ENCODE results near the gene COPB2. TPM values are rescaled to one million over a fixed set of nuclear protein-coding genes. Genes with fewer than 3 reads are reported as not detected.

The COPB2 gene
- total and polyA plus RNA-seq, 2 of the 4 experiments (the other 2 are of a cell fraction), result 179 to 363 TPM

GRCh38 chr3:139421460-139421859 is 32.0 kb upstream of the COPB2 start:
- intact Hi-C loops (cut with micrococcal nuclease), result no loop called here
- Histone ChIP-seq H3K36me3 (ENCODE audit: control insufficient read depth, insufficient read depth, low read length) (no peaks in the 10 kb centered on the region), H4K20me1 (ENCODE audit: insufficient read depth, low read length) (no peaks in the 10 kb centered on the region), H3K56ac (ENCODE audit: extremely low read depth, insufficient read depth, low read length) (no peak overlapping the region), H3K4me2 (ENCODE audit: low read depth, low read length) (no peak overlapping the region), H3K14ac (replicated peaks; ENCODE audit: low read depth, low read length) (no peak overlapping the region), H2BK15ac (ENCODE audit: low read depth, low read length) (no peak overlapping the region), H3K27ac (ENCODE audit: insufficient read depth, low read length) (no peak overlapping the region), H4K91ac (ENCODE audit: insufficient read depth, low read depth, low read length) (no peak overlapping the region), H2BK5ac (ENCODE audit: low read depth, low read length, poor library complexity, severe bottlenecking) (no peak overlapping the region), H2AK5ac (ENCODE audit: low read depth, low read length) (no peak overlapping the region), H3K79me1 (ENCODE audit: low read depth in 1 of 2, low read length in 2 of 2) (no peaks in the 10 kb centered on the region), H3K4ac (ENCODE audit: low read depth, low read length) (no peak overlapping the region), H4K8ac (ENCODE audit: low read depth in 2 of 2, low read length in 2 of 2) (no peak overlapping the region), H3K9ac (ENCODE audit: low read depth, low read length) (no peak overlapping the region), H3K27me3 (ENCODE audit: control insufficient read depth, insufficient read depth, low read length) (no peaks in the 10 kb centered on the region), H3K18ac (ENCODE audit: low read depth, low read length) (no peak overlapping the region), H2BK120ac (ENCODE audit: low read depth, low read length) (no peak overlapping the region), H3K4me1 (ENCODE audit: control insufficient read depth, insufficient read depth, low read length) (no peaks in the 10 kb centered on the region), H2BK20ac (ENCODE audit: low read depth, low read length) (no peak overlapping the region), H2AK9ac (replicated peaks; ENCODE audit: low read depth, low read length, poor library complexity) (peak overlapping the region; percentile 72), H3K4me3 (ENCODE audit: insufficient read depth, low read depth, low read length) (no peak overlapping the region), H4K5ac (ENCODE audit: low read depth, low read length) (no peak overlapping the region), H3K23ac (ENCODE audit: low read depth, low read length) (no peak overlapping the region), H3K9me1 (ENCODE audit: insufficient read depth, low read length) (no peaks in the 10 kb centered on the region; the same call in 1 of the 2 replicates), H3K9me3 (ENCODE audit: control insufficient read depth, insufficient read depth, low read length) (no peaks in the 10 kb centered on the region), H2AFZ (replicated peaks; ENCODE audit: low read length, poor library complexity) (no peak overlapping the region)
- ATAC-seq (ENCODE audit: low read depth) (no peak), DNase-seq (no peak)
- CTCF ChIA-PET, result no interaction called here
- in situ Hi-C loops (cut with MboI; ENCODE audit: low sequenced_read_pairs), result no loop called here
- BruUV-seq (replicated peaks), result no TSS peak
- no CpG with 5 or more reads among the region's 1 CpG for WGBS, 2 experiments (ENCODE audit: extremely low coverage in 2 of 2, insufficient read length in 1 of 2)
- TF ChIP-seq RFX5 (IDR thresholded peaks at IDR 0.05; ENCODE audit: low read depth, low read length) (no peak), CEBPB (IDR thresholded peaks at IDR 0.05; ENCODE audit: low read depth, low read length) (no peak), BHLHE40 (IDR thresholded peaks at IDR 0.05; ENCODE audit: low read depth, low read length) (no peak), FOS (IDR thresholded peaks at IDR 0.05; ENCODE audit: low read depth, low read length) (no peak), SMC3 (IDR thresholded peaks at IDR 0.05; ENCODE audit: low read depth, low read length) (no peak), RAD21 (IDR thresholded peaks at IDR 0.05; ENCODE audit: low read length) (no peak), RCOR1 (IDR thresholded peaks at IDR 0.05; ENCODE audit: insufficient replicate concordance, low read length) (no peak), POLR2A (IDR thresholded peaks at IDR 0.05; ENCODE audit: low read depth, low read length) (no peak), MAFK (IDR thresholded peaks at IDR 0.05; ENCODE audit: low read depth, low read length) (no peak), MXI1 (IDR thresholded peaks at IDR 0.05; ENCODE audit: borderline replicate concordance, low read depth, low read length) (no peak), CHD1 (IDR thresholded peaks at IDR 0.05; ENCODE audit: low read depth, low read length) (no peak), NFE2L2 (IDR thresholded peaks at IDR 0.05; ENCODE audit: low read depth, low read length) (no peak), MAZ (IDR thresholded peaks at IDR 0.05; ENCODE audit: borderline replicate concordance, low read depth, low read length) (no peak), USF2 (IDR thresholded peaks at IDR 0.05; ENCODE audit: low read depth, low read length) (no peak)
- TF ChIP-seq, protein P1, sequence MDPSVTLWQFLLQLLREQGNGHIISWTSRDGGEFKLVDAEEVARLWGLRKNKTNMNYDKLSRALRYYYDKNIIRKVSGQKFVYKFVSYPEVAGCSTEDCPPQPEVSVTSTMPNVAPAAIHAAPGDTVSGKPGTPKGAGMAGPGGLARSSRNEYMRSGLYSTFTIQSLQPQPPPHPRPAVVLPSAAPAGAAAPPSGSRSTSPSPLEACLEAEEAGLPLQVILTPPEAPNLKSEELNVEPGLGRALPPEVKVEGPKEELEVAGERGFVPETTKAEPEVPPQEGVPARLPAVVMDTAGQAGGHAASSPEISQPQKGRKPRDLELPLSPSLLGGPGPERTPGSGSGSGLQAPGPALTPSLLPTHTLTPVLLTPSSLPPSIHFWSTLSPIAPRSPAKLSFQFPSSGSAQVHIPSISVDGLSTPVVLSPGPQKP (IDR thresholded peaks at IDR 0.05; ENCODE audit: borderline replicate concordance, low read depth, low read length), result no peak
- TF ChIP-seq, protein P2, sequence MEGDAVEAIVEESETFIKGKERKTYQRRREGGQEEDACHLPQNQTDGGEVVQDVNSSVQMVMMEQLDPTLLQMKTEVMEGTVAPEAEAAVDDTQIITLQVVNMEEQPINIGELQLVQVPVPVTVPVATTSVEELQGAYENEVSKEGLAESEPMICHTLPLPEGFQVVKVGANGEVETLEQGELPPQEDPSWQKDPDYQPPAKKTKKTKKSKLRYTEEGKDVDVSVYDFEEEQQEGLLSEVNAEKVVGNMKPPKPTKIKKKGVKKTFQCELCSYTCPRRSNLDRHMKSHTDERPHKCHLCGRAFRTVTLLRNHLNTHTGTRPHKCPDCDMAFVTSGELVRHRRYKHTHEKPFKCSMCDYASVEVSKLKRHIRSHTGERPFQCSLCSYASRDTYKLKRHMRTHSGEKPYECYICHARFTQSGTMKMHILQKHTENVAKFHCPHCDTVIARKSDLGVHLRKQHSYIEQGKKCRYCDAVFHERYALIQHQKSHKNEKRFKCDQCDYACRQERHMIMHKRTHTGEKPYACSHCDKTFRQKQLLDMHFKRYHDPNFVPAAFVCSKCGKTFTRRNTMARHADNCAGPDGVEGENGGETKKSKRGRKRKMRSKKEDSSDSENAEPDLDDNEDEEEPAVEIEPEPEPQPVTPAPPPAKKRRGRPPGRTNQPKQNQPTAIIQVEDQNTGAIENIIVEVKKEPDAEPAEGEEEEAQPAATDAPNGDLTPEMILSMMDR (conservative IDR thresholded peaks at IDR 0.05; ENCODE audit: low read depth, low read length), result no peak
- POLR2A ChIA-PET (ENCODE audit: unreplicated experiment), result no interaction called here
- dilution Hi-C loops (cut with HindIII; ENCODE audit: low sequenced_read_pairs, unreplicated experiment), result no loop called here
